Activated T-cell treated with anti-CD3 and anti-CD28 coated beads, Interleukin-2, amount 50 U/mL, for 48 hours (primary cell): Measurements from ENCODE around the gene PTPRC.
"Not testable (repeated sequence)": the region's sequence is repeated elsewhere in the genome, so short reads cannot be mapped to it uniquely, and the experiment has no call there.

Source experiments
- DNase-seq, 2 experiments: peaks; one replicate each; pipeline ENCODE4 v3.0.0-alpha.2; 2020

The PTPRC gene

GRCh38 chr1:198638894-198639635 lies at the start of gene PTPRC:
TSS of gene PTPRC (plus strand) at chr1:198639040. CDS start at chr1:198639269, 229 bp downstream.
- no peak for DNase-seq

GRCh38 chr1:198590454-198590853 lies 48.4 kb upstream of the PTPRC start:
- DNase-seq = no peak

GRCh38 chr1:198595765-198596164 lies 43.1 kb upstream of the PTPRC start:
- DNase-seq = no peak

- DNase-seq = no peak
Observed at GRCh38 chr1:198597690-198598430, 41.0 kb upstream of the PTPRC start.

- DNase-seq = no peak
Observed at GRCh38 chr1:198598796-198599321, 40.0 kb upstream of the PTPRC start.

GRCh38 chr1:198599749-198600148 lies 39.1 kb upstream of the PTPRC start:
- no peak for DNase-seq

GRCh38 chr1:198600906-198601305 lies 37.9 kb upstream of the PTPRC start:
- DNase-seq = no peak

- not testable (repeated sequence) for DNase-seq
Observed at GRCh38 chr1:198601310-198601709, 37.5 kb upstream of the PTPRC start.

- no peak for DNase-seq
Observed at GRCh38 chr1:198601936-198602889, 36.6 kb upstream of the PTPRC start.

GRCh38 chr1:198604975-198605374 lies 33.9 kb upstream of the PTPRC start:
- DNase-seq = no peak

- DNase-seq = no peak
Observed at GRCh38 chr1:198605406-198605805, 33.4 kb upstream of the PTPRC start.

GRCh38 chr1:198606020-198606438 lies 32.8 kb upstream of the PTPRC start:
- DNase-seq = no peak

GRCh38 chr1:198607714-198608113 lies 31.1 kb upstream of the PTPRC start:
- no peak for DNase-seq

GRCh38 chr1:198610362-198610761 lies 28.5 kb upstream of the PTPRC start:
- DNase-seq = no peak

- no peak for DNase-seq
Observed at GRCh38 chr1:198611219-198611618, 27.6 kb upstream of the PTPRC start.

GRCh38 chr1:198612471-198613260 lies 26.2 kb upstream of the PTPRC start:
- DNase-seq = no peak

- DNase-seq = no peak
Observed at GRCh38 chr1:198617406-198617805, 21.4 kb upstream of the PTPRC start.

GRCh38 chr1:198619375-198620140 lies 19.3 kb upstream of the PTPRC start:
- no peak for DNase-seq

- no peak for DNase-seq
Observed at GRCh38 chr1:198620218-198620617, 18.6 kb upstream of the PTPRC start.

GRCh38 chr1:198620951-198621824 lies 17.7 kb upstream of the PTPRC start:
- peak; percentile 80 to 82 for DNase-seq
